ENCODE measurements around the gene PLBD2.

Gene PLBD2

GRCh38 chr12:113397497-113398197 is 39.3 kb downstream of the PLBD2 start:
- no peak for DNase-seq

- DNase-seq = no peak
These were observed 40.2 kb downstream of the PLBD2 start for GRCh38 chr12:113398346-113399290.

- no peak for DNase-seq
These were observed 41.1 kb downstream of the PLBD2 start for GRCh38 chr12:113399490-113399889.

GRCh38 chr12:113400362-113400761 is 42.0 kb downstream of the PLBD2 start:
- no peak for DNase-seq

- DNase-seq = no peak
These were observed 42.9 kb downstream of the PLBD2 start for GRCh38 chr12:113401066-113402000.

- no peak for DNase-seq
These were observed 44.3 kb downstream of the PLBD2 start for GRCh38 chr12:113402586-113403260.

- peak; percentile 42 for DNase-seq
These were observed 45.3 kb downstream of the PLBD2 start, which contains the start of gene SDS for GRCh38 chr12:113403435-113404415. TSS of gene SDS (minus strand) at chr12:113403887. CDS start at chr12:113399708, 4,179 bp downstream.

- DNase-seq = no peak
These were observed 47.3 kb downstream of the PLBD2 start for GRCh38 chr12:113405694-113406093.

GRCh38 chr12:113407931-113408600 is 49.7 kb downstream of the PLBD2 start:
- DNase-seq = no peak

- DNase-seq = no peak
These were observed 50.4 kb downstream of the PLBD2 start for GRCh38 chr12:113408756-113409298.

- DNase-seq = no peak
These were observed 51.2 kb downstream of the PLBD2 start for GRCh38 chr12:113409462-113410124.

GRCh38 chr12:113413488-113413939 is 55.1 kb downstream of the PLBD2 start:
- DNase-seq = no peak

GRCh38 chr12:113414519-113415038 is 56.2 kb downstream of the PLBD2 start:
- DNase-seq = no peak

GRCh38 chr12:113416091-113416754 is 57.8 kb downstream of the PLBD2 start:
- DNase-seq = peak; percentile 19

GRCh38 chr12:113418213-113418879 is 60.0 kb downstream of the PLBD2 start:
- no peak for DNase-seq

- DNase-seq = no peak
These were observed 62.7 kb downstream of the PLBD2 start for GRCh38 chr12:113420996-113421595.
